Mononuclear cell (primary cell): Measurements from ENCODE around the gene PARVA. TPM values are rescaled to one million over a fixed set of nuclear protein-coding genes. Genes with fewer than 3 reads are reported as not detected.
"Not testable (repeated sequence)": the region's sequence is repeated elsewhere in the genome, so short reads cannot be mapped to it uniquely, and the experiment has no call there.

Source experiments
- H3K27me3 ChIP-seq: 2 replicates; pipeline ENCODE4 v1.6.0; 2011; ENCODE audit warnings: low read length, control low read depth; ENCODE audit not compliant: insufficient read depth
- H3K4me1 ChIP-seq: 2 replicates; pipeline ENCODE4 v1.5.1; 2011; ENCODE audit warnings: mild to moderate bottlenecking, low read length, control low read depth; ENCODE audit not compliant: insufficient read depth
- H3K4me3 ChIP-seq: 2 replicates; pipeline ENCODE4 v1.5.1; 2011; ENCODE audit warnings: mild to moderate bottlenecking, low read length, moderate library complexity
- H3K9me3 ChIP-seq: 2 replicates; pipeline ENCODE4 v1.5.1; 2011; ENCODE audit warnings: low read depth, mild to moderate bottlenecking, control low read depth, low read length
- total RNA-seq: library from RNA; depleted of rRNA; stranded (reverse); fragments of >200 nt; gene quantifications from one replicate; pipeline ENCODE4 v1.2.3, GENCODE V29; 2012

Gene PARVA, protein sequence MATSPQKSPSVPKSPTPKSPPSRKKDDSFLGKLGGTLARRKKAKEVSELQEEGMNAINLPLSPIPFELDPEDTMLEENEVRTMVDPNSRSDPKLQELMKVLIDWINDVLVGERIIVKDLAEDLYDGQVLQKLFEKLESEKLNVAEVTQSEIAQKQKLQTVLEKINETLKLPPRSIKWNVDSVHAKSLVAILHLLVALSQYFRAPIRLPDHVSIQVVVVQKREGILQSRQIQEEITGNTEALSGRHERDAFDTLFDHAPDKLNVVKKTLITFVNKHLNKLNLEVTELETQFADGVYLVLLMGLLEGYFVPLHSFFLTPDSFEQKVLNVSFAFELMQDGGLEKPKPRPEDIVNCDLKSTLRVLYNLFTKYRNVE
- 0.21 TPM for total RNA-seq

DNA sequence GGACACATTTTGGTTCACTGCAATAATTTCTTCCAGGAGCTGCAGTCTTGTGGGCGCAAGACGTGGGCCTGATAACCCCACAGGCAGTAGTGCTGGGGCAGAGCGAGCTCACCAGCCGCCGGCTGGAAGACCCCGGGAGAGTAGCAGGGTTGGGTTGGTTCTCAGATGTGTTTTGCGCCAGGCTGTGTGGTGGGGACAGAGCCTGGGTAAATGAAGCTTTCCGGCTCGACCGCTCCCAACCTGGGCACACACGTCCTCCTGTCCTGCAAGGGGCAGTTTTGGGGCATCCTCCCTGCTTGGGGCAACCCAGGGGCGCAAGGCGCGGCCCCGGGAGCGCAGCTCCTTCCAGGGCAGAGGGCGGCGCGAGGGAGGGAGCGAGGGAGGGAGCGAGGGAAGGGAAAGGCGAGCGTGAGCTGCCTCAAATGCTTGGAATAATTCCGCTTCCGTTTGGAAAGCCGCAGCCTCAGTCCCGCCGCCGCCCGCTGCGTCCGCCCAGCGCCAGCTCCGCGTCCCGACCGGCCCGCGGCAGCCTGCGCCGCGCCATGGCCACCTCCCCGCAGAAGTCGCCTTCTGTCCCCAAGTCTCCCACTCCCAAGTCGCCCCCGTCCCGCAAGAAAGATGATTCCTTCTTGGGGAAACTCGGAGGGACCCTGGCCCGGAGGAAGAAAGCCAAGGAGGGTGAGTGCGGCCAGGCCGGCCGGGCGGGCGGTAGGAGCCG, at the start of gene PARVA:
Gene PARVA (plus strand): TSS at position 466 of the 718 bp plus-strand sequence. CDS start 77 bp downstream, at position 543.
- no peak within 1 kb of the TSS for H3K4me3 ChIP-seq
- H3K4me1 ChIP-seq = no peaks in the 10 kb centered on the region
- peaks cover 53% of the 10 kb centered on the region for H3K27me3 ChIP-seq
- H3K9me3 ChIP-seq = no peaks in the 10 kb centered on the region

DNA sequence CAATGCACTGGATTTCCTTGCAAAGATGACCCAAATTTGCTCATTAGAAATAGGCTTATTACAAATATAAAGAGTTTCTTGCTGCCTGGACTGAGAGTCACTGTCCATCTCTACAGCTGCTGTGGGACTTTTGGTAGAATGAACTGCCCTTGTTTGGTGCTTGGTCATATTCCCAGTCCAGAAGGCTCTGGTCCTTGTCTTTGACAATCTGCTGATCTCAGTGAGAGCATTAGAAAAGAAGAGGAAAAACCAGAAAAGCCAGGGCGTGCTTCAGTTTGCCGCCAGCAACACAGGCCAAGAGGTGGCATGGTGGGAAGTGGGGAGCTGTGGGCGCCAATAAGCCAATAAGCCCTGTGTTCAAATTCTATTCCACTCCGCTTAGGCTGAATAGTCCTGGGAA, 48.2 kb upstream of the PARVA start:
- Histone ChIP-seq H3K4me1 (no peaks in the 10 kb centered on the region), H3K27me3 (no peaks in the 10 kb centered on the region), H3K4me3 (no peak overlapping the region), H3K9me3 (no peaks in the 10 kb centered on the region)

DNA sequence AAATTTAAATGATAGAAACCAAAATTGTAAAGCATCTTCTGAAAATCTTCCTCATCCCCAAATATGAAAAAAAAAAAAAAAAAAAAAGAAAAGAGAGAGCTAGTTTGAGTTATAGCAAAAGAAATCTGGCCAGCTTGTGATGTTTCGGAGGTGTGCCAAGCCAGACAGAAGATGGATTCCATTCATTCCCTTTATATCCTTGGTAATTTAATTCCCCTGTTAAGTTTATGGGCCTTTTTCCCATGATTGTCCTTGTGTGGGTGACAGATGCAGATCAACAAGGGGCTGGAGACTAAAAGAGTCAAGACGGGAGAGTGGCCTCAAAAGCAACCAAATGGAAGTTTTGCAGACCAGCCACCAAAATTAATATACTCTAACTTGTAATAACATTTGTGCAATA, 47.6 kb upstream of the PARVA start:
- H3K4me3 ChIP-seq = no peak overlapping the region
- H3K9me3 ChIP-seq = no peaks in the 10 kb centered on the region
- no peaks in the 10 kb centered on the region for H3K27me3 ChIP-seq
- H3K4me1 ChIP-seq = no peaks in the 10 kb centered on the region

DNA sequence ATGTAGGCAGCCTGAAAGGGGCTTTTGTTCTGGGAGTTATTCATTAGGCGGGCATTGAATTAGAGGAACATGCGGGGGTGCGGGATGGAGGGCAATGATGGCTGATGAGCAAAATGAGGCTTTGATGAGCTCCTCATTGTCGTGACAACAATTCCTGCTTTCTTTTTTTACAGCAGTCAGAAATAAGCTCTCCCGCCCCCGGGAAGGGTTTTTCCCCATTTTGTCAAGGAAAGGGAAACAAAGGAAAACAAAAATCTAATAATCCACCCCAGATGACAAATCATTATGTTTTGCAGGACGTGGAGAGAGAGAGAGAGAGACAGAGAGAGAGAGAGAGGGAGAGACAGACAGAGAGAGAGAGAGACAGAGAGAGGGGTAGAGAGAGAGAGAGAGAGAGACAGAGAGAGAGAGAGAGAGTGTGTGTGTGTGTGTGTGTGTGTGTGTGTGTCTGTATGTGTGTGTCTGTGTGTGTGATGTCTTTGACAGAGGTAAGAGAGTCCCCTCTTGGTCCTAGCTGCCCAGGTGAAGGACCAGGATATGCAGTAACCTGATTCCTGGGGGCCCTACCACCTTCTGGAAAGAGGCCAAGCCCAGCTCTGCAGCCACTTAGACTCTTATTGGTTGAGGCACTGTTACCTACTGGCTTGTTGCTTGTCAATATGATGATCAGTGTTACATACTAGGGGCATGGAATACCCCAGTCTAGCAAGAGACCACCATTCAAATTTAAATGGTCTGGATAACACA, 46.7 kb upstream of the PARVA start:
- Histone ChIP-seq H3K4me3 (no peak overlapping the region), H3K27me3 (no peaks in the 10 kb centered on the region), H3K4me1 (no peaks in the 10 kb centered on the region), H3K9me3 (no peaks in the 10 kb centered on the region)

DNA sequence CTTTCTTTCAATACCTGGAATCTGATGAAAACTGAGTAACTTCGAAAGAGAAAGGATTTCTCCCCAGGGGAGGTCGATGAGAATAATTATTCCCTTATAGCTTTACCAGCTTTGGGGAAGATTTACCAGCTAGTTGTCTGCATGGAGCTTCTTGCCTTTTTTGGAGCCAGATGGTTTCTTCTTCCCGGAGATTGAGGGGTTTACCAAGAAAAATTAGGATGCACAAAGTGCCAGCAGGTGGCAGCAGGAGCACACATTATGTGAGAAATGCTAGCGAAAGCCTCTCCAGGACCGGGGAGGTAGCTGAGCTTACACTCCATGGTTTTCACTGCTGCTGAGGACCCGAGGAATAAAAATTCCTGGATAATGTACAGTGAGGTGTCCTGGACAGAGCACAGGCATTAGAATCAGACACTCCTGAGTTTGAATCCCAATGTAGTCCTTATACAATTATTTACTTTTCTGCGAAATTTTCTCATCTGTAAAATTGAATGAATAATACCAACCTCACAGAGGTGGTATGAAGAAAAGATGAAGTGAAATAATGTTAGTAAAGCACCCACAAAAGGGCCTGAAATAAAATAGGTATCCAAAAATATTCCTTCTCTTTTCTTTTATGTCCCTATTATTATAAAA, 46.0 kb upstream of the PARVA start:
- Histone ChIP-seq H3K4me3 (no peak overlapping the region), H3K4me1 (no peaks in the 10 kb centered on the region), H3K27me3 (no peaks in the 10 kb centered on the region), H3K9me3 (no peaks in the 10 kb centered on the region)

DNA sequence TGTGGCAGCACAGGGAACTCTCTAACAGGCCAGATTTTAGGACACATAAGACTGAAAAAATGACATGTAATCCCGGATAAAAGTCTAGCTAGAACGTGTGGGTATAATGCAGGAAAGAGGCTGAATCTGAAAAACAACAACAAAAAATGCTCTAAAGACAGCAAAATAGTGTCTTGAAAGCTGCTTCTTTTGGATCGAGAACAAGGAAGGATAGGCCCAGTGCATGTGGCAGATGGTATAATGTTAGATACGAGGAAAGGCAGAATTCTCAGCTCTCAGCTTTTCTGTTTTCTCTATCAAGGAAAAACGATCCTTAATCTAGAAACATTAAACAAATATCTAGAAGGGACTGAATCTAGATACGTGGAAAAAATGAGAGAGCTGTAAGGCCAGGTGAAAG, 33.8 kb upstream of the PARVA start:
- H3K9me3 ChIP-seq = no peaks in the 10 kb centered on the region
- H3K4me1 ChIP-seq = no peaks in the 10 kb centered on the region
- H3K4me3 ChIP-seq = no peak overlapping the region
- peaks cover 3% of the 10 kb centered on the region for H3K27me3 ChIP-seq

DNA sequence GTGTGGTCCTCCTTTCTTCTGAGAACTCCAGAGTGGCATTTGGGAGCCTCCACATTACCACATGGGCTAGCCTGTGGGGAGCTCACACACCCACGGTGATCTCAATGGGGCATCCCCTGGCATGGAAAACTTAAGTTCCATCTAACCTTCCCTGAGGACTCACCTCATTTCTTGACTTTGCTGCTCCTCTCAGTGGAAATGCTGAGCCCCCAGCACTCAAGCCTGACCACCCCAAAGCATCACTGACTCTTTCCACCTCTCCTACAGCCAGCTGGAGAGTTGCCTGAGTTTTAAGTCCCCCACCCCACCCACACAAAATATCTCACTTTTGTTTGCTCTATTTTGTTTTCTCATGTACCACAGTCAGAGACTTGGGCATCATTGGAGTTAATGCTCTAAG, 23.8 kb upstream of the PARVA start:
- Histone ChIP-seq H3K27me3 (no peaks in the 10 kb centered on the region), H3K4me3 (no peak overlapping the region), H3K4me1 (peaks cover 5% of the 10 kb centered on the region), H3K9me3 (no peaks in the 10 kb centered on the region)

DNA sequence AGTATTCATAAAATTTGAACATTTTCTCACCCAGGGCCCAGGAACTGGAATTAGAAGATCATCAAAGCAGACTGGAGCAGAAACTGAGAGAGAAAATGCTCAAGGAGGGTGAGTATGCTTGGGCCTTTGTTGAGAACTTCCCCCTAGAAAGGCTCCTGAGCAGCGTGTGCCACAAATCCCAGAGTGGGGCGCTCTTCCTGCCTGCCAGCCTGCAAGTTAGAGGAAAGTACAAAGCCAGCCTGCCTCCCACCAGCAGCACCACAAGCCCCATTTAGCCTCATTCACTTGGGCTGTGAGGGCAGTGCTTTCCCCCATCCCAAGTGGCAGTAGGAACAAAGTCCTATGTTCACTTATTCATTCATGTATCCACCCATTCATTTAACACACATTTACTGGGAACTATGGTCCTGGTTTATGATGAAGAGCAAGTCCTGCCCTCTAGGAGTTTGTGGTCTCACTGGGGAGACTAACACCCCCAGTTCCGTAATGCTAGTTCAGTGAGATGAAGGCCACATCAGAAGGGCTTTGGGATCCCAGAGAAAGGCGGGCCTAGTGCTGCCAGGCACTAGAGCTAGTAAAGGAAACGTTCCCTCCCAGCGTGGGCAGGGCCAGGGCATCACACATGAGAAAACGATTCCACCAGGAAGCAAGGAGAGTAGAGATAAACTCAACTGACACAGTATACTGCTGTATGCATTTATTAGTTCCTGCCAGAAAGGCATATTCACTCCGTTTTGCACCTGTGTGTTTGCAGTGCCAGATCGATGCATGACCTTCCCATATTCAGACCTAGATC, 22.4 kb upstream of the PARVA start:
- H3K4me3 ChIP-seq = no peak overlapping the region
- H3K4me1 ChIP-seq = peaks cover 5% of the 10 kb centered on the region
- H3K27me3 ChIP-seq = no peaks in the 10 kb centered on the region
- no peaks in the 10 kb centered on the region for H3K9me3 ChIP-seq

DNA sequence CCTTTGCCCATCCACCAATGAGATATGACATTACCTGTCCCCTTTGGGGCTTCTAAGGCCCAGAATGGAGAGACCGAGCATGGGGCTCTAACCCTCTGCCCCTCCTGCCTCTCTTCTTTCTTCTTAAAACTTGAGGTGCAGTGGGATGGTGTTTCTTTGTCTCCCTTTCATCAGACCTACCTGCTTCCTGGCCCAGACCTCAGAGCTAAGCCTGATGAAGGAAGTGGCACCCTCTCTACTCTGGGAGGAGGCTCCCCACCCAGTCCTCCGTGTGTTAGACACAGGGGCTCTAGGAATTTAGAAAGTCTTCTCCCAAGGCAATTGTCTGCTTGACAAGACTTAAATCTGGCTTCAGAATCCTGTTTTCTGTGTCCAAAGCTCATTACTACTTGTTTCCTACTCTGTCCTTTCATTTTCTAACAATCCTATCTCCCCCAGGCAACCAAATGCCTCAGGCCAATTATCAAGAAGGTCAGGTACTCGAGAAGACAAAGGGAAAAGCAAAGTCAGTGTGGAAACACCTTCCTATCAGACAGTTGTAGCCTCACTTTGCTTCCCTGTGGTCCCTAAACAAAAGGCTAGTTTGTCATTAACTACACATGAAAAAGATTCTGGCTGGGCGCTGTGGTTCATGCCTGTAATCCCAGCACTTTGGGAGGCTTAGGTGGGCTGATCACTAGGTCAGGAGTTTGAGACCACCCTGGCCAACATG, 20.3 kb upstream of the PARVA start:
- Histone ChIP-seq H3K4me3 (no peak overlapping the region), H3K4me1 (peaks cover 5% of the 10 kb centered on the region), H3K27me3 (no peaks in the 10 kb centered on the region), H3K9me3 (no peaks in the 10 kb centered on the region)

DNA sequence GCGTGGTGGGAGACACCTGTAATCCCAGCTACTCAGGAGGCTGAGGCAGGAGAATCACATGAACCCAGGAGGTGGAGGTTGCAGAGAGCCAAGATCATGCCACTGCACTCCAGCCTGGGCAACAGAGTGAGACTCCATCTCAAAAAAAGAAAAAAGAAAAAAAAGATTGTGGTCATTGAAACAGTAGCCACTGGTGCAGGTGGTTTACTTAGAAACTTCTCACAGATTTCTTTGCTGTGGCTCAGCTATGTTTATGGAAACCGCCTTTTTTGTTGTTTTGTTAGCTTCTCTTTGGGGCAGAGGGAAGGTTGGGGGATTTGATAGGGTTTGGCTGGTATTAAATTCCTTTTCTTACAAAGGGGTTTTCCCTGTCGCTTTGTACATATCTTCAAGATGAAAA, 19.7 kb upstream of the PARVA start:
- H3K27me3 ChIP-seq, H3K9me3 ChIP-seq, H3K4me3 ChIP-seq, H3K4me1 ChIP-seq: not testable (repeated sequence)

DNA sequence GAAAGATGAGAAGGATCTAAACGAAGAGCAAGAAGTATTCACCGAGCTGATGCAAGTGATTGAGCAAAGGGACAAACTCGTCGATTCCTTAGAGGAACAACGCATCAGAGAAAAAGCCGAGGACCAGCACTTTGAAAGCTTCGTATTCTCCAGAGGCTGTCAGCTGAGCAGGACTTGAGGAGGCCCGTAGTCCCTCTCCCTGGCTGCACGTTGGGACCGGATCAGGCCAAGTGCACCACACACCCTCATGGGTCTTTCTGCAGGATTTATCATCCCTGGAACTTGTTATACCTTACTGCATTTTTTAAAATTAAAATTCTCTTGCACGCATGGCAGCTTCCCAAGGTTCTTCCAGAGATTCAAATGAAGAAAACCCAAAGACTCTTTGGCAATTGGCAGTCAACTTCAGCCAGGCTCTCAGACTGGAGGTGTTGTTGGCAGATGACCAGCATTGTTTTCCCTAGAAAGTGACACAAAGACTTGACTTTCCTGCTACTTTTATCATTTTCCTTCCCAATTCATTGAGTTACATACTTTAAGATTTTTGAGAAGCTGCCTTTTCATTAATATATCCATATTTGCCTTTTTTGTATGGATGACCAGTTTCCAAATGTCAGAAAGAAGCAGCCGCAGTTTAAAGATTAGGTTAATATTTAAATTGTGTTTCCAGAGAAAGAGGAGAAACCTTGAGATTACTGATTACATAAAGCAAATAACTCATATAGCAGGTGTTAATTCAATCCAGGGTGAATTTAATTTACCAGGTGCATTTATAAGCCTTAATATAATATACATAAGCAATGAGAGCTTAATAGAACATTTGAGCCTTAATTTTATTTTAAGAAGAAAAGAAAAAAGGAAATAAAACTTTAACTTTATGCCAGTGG, 18.8 kb upstream of the PARVA start:
- no peaks in the 10 kb centered on the region for H3K27me3 ChIP-seq
- H3K9me3 ChIP-seq = no peaks in the 10 kb centered on the region
- no peak overlapping the region for H3K4me3 ChIP-seq
- peaks cover 5% of the 10 kb centered on the region for H3K4me1 ChIP-seq

DNA sequence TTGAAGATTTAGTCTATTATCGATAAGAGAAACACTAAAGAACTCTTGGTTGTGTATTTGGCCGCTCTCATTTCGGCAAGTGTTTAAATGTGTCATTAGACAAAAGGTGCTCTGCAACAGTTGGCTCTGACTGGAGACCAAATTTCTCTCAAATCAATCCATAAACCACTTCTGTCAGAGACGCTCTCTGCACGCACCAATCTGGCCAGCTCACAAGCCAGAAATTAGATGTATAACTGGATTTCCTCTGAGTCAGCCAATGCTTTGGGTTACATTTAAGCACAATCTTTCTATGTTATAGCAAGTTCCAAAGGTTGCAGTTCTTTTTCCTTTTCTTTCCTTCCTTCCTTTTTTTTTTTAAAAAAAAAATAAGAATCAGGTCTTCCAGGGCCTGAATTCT, 17.6 kb upstream of the PARVA start:
- Histone ChIP-seq H3K4me1 (peaks cover 5% of the 10 kb centered on the region), H3K27me3 (no peaks in the 10 kb centered on the region), H3K9me3 (no peaks in the 10 kb centered on the region), H3K4me3 (no peak overlapping the region)

DNA sequence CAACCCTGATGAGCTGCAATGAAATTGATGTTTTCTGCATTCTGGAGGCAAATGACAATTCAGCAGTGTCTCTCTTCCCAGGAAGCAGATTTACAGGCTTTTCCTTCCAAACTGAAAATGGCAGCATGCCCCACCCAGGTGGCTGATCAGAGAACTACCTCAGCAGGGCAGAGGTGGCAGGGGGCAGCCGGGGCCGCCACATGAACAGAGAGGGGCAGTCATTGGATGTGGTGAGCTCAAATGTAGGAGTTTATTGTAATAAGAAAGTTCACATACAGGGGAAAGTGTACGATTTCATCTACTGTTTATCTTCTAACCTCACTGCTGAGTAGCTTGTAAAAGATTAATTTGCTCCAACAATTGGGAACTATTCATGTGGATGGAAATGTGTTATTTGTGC, 15.7 kb upstream of the PARVA start:
- Histone ChIP-seq H3K4me1 (peaks cover 9% of the 10 kb centered on the region), H3K9me3 (no peaks in the 10 kb centered on the region)

More for the DNA sequence above, 15.7 kb upstream of the PARVA start:
- Histone ChIP-seq H3K27me3 (no peaks in the 10 kb centered on the region), H3K4me3 (no peak overlapping the region)
